ENCODE data around the gene WDR43.

The WDR43 gene

DNA sequence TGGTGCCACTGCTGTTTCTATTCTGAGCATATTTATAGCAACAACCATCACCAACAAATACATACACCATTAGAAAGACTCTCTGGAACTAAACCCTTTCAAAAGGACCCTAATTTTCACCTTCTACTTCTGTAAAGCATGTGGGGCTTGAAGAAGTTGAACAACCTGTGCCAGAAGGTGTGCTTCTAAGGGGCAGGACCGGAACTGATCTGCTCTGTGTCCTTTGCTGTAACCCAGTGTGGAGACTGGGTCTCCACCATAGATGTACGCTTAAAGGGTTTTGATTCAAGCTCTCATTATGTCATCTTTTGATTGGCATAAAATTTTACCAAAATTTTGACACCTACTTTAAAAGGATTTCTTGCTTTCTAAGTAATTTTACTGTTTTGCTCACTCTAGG, 40.3 kb downstream of the WDR43 start:
- no peak for DNase-seq (ENCODE audit: low spot score)
- TF ChIP-seq, protein P1, sequence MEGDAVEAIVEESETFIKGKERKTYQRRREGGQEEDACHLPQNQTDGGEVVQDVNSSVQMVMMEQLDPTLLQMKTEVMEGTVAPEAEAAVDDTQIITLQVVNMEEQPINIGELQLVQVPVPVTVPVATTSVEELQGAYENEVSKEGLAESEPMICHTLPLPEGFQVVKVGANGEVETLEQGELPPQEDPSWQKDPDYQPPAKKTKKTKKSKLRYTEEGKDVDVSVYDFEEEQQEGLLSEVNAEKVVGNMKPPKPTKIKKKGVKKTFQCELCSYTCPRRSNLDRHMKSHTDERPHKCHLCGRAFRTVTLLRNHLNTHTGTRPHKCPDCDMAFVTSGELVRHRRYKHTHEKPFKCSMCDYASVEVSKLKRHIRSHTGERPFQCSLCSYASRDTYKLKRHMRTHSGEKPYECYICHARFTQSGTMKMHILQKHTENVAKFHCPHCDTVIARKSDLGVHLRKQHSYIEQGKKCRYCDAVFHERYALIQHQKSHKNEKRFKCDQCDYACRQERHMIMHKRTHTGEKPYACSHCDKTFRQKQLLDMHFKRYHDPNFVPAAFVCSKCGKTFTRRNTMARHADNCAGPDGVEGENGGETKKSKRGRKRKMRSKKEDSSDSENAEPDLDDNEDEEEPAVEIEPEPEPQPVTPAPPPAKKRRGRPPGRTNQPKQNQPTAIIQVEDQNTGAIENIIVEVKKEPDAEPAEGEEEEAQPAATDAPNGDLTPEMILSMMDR (IDR thresholded peaks at IDR 0.05; ENCODE audit: extremely low read depth, missing control alignments) = no peak

GRCh38 chr2:28941008-28941407, 46.5 kb downstream of the WDR43 start:
- DNase-seq (ENCODE audit: low spot score) = no peak
- TF ChIP-seq, protein P1 (IDR thresholded peaks at IDR 0.05; ENCODE audit: extremely low read depth, missing control alignments) = no peak

GRCh38 chr2:28944535-28945248, 50.2 kb downstream of the WDR43 start:
- DNase-seq (ENCODE audit: low spot score) = no peak

GRCh38 chr2:28948160-28948559, 53.7 kb downstream of the WDR43 start:
- TF ChIP-seq, protein P1 (IDR thresholded peaks at IDR 0.05; ENCODE audit: extremely low read depth, missing control alignments) = no peak
- DNase-seq (ENCODE audit: low spot score) = no peak

More at GRCh38 chr2:28944535-28945248, 50.2 kb downstream of the WDR43 start:
- TF ChIP-seq, protein P1 (IDR thresholded peaks at IDR 0.05; ENCODE audit: extremely low read depth, missing control alignments) = no peak

DNA sequence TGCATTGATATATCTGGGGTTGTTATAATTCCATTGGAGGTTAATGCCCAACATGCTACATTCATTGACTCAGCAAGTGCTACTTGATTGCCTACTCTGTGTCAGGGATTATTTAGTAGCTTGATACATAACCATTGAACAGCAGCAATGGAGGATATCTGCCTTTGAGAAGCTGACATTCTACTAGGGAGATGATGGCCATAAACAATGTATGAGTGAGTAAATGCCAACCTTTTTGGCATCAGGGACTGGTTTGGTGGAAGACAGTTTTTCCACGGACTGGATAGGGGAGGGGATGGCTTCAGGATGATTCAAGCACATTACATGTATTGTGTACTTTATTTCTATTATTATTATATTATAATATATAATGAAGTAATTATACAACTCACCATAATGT, 54.7 kb downstream of the WDR43 start:
- DNase-seq (ENCODE audit: low spot score) = no peak
- TF ChIP-seq, protein P1 (IDR thresholded peaks at IDR 0.05; ENCODE audit: extremely low read depth, missing control alignments) = no peak

GRCh38 chr2:28949617-28950305, 55.3 kb downstream of the WDR43 start:
- no peak for DNase-seq (ENCODE audit: low spot score)

More at GRCh38 chr2:28949617-28950305, 55.3 kb downstream of the WDR43 start:
- TF ChIP-seq, protein P1 (IDR thresholded peaks at IDR 0.05; ENCODE audit: extremely low read depth, missing control alignments) = no peak
